DND-41 (cell line): Measurements from ENCODE around the gene MRS2.
"Not testable (repeated sequence)": the region's sequence is repeated elsewhere in the genome, so short reads cannot be mapped to it uniquely, and the experiment has no call there.

Source experiments
- ATAC-seq: fragments of 200-7000 bp; cut with Tn5 transposase; 3 replicates; pipeline ENCODE4 v1.9.1; 2021; ENCODE audit warnings: low read depth; ENCODE audit not compliant: insufficient read depth
- DNase-seq: peaks from one replicate; pipeline ENCODE4 v3.0.0-alpha.2; 2020
- H2AFZ ChIP-seq: 2 replicates; pipeline ENCODE4 v1.6.0; 2012; ENCODE audit warnings: low read depth, low read length
- H3K27ac ChIP-seq: 2 replicates; pipeline ENCODE4 v1.5.1; 2012; ENCODE audit warnings: low read length, inconsistent platforms
- H3K27me3 ChIP-seq: fragments of 200-600 bp; sonication (generic); 2 replicates; pipeline ENCODE4 v1.6.0; 2012; ENCODE audit warnings: low read length, mild to moderate bottlenecking, inconsistent platforms; ENCODE audit not compliant: insufficient read depth, poor library complexity
- H3K36me3 ChIP-seq: 2 replicates; pipeline ENCODE4 v1.5.1; 2012; ENCODE audit warnings: low read length, inconsistent platforms; ENCODE audit not compliant: insufficient read depth
- H3K4me1 ChIP-seq: 2 replicates; pipeline ENCODE4 v1.5.1; 2012; ENCODE audit warnings: mild to moderate bottlenecking, low read length; ENCODE audit not compliant: insufficient read depth
- H3K4me2 ChIP-seq: 2 replicates; pipeline ENCODE4 v1.6.0; 2012; ENCODE audit warnings: mild to moderate bottlenecking, moderate library complexity, low read length, inconsistent platforms; ENCODE audit not compliant: insufficient read depth
- H3K4me3 ChIP-seq, 2 experiments: fragments of 200-600 bp in 1 of 2; shearing (Covaris generic) in 1 of 2; 2 replicates each; pipeline ENCODE4 v1.5.1; 2012 to 2016; ENCODE audit warnings: inconsistent platforms in 2 of 2, low read length in 2 of 2, mild to moderate bottlenecking in 2 of 2, low read depth in 1 of 2, moderate library complexity in 1 of 2
- H3K79me2 ChIP-seq: 2 replicates; pipeline ENCODE4 v1.6.0; 2012; ENCODE audit warnings: low read length, inconsistent platforms; ENCODE audit not compliant: insufficient read depth
- H3K9ac ChIP-seq: 2 replicates; pipeline ENCODE4 v1.6.0; 2012; ENCODE audit warnings: low read depth, mild to moderate bottlenecking, inconsistent platforms, low read length, moderate library complexity
- H3K9me3 ChIP-seq: 2 replicates; pipeline ENCODE4 v1.5.1; 2012; ENCODE audit warnings: low read length, moderate library complexity, mild to moderate bottlenecking, inconsistent platforms; ENCODE audit not compliant: insufficient read depth, severe bottlenecking
- H4K20me1 ChIP-seq: 2 replicates; pipeline ENCODE4 v1.6.0; 2012; ENCODE audit warnings: low read length; ENCODE audit not compliant: insufficient read depth
- EZH2 ChIP-seq: IDR thresholded peaks from 3 replicates; pipeline ENCODE4 v1.6.1; 2012; ENCODE audit warnings: borderline replicate concordance, low read depth, mild to moderate bottlenecking, moderate library complexity, low read length, inconsistent platforms; ENCODE audit not compliant: severe bottlenecking
- TF ChIP-seq, protein P1 (sequence below): IDR thresholded peaks from 2 replicates; pipeline ENCODE4 v1.5.1; 2012; ENCODE audit warnings: borderline replicate concordance, low read length, moderate library complexity, mild to moderate bottlenecking; ENCODE audit not compliant: poor library complexity, severe bottlenecking; ENCODE audit errors: extremely low read depth

MRS2 gene

DNA sequence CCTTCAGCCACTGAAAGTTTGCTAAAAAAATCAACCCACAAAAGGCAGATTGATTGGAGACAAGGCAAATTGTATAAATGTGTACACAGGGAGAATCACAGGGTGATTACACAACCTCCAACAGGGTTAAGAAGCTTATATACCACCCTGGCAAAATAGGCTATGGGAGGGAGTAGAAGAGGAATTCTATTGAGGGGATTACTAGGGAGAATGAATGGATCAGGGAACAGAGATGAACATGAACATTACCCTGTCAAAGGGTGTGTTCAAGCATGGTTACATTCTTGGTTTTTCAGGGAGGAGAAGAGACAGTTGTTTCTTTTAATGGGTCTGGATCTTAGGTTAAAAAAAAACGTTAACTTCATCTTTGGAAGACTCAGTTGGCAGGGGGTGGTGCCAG, 5.1 kb upstream of the MRS2 start:
- Histone ChIP-seq H3K4me2 (no peak overlapping the region), H3K9me3 (peaks cover 8% of the 10 kb centered on the region), H3K27ac (no peak overlapping the region), H3K27me3 (peaks cover 4% of the 10 kb centered on the region), H4K20me1 (no peaks in the 10 kb centered on the region), H3K9ac (no peak overlapping the region), H3K36me3 (peaks cover under 1% of the 10 kb centered on the region; the same call in 1 of the 2 replicates), H3K79me2 (peaks cover 7% of the 10 kb centered on the region), H3K4me3 (no peak overlapping the region), H2AFZ (no peak overlapping the region), H3K4me1 (peaks cover 10% of the 10 kb centered on the region)
- ATAC-seq (no peak), DNase-seq (no peak)
- TF ChIP-seq EZH2, result no peak
- TF ChIP-seq, protein P1, sequence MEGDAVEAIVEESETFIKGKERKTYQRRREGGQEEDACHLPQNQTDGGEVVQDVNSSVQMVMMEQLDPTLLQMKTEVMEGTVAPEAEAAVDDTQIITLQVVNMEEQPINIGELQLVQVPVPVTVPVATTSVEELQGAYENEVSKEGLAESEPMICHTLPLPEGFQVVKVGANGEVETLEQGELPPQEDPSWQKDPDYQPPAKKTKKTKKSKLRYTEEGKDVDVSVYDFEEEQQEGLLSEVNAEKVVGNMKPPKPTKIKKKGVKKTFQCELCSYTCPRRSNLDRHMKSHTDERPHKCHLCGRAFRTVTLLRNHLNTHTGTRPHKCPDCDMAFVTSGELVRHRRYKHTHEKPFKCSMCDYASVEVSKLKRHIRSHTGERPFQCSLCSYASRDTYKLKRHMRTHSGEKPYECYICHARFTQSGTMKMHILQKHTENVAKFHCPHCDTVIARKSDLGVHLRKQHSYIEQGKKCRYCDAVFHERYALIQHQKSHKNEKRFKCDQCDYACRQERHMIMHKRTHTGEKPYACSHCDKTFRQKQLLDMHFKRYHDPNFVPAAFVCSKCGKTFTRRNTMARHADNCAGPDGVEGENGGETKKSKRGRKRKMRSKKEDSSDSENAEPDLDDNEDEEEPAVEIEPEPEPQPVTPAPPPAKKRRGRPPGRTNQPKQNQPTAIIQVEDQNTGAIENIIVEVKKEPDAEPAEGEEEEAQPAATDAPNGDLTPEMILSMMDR, result no peak

DNA sequence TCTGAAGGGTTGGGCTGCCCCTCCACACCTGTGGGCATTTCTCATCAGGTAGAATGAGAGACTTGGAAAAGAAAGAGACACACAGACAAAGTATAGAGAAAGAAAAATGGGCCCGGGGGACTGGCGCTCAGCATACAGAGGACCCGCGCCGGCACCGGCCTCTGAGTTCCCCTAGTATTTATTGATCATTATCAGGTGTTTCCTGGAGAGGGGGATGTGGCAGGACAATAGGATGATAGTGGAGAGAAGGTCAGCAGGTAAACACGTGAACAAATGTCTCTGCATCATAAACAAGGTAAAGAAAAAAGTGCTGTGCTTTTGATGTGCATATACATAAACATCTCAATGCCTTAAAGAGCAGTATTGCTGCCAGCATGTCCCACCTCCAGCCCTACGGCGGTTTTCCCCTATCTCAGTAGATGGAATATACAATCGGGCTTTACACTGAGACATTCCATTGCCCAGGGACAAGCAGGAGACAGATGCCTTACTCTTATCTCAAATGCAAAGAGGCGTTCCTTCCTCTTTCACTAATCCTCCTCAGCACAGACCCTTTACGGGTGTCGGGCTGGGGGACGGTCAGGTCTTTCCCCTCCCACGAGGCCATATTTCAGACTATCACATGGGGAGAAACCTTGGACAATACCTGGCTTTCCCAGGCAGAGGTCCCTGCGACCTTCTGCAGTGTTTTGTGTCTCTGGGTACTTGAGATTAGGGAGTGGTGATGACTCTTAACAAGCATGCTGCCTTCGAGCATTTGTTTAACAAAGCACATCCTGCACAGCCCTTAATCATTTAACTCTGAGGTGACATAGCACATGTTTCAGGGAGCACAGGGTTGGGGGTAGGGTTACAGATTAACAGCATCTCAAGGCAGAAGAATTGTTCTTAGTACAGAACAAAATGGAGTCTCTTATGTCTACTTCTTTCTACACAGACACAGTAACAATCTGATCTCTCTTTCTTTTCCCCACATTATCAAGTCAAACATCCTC, 2.4 kb upstream of the MRS2 start:
- H3K27me3 ChIP-seq, H4K20me1 ChIP-seq, H3K4me2 ChIP-seq, H3K9ac ChIP-seq, H3K9me3 ChIP-seq, H3K4me3 ChIP-seq, DNase-seq, H3K27ac ChIP-seq, H2AFZ ChIP-seq, ATAC-seq: not testable (repeated sequence)
- H3K36me3 ChIP-seq, result peaks cover 12% of the 10 kb centered on the region
- H3K79me2 ChIP-seq, result peaks cover 28% of the 10 kb centered on the region
- H3K4me1 ChIP-seq, result peaks cover 32% of the 10 kb centered on the region

DNA sequence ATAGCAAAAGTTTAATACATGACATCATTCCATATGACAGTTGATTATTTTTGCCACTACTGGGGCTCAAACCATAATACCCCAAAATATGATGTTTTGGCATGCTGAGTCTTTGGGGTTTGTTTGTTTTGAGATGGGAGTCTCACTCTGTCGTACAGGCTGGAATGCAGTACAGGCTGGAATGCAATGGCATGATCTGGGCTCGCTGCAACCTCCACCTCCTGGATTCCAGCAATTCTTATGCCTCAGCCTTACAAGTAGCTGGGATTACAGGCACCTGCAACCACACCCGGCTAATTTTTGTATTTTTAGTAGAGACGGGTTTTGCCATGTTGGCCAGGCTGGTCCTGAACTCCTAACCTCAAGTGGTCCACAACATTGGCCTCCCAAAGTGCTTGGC, 1.3 kb upstream of the MRS2 start:
- DNase-seq, result no peak
- Histone ChIP-seq H3K9ac (no peak overlapping the region), H3K4me2 (no peak overlapping the region), H3K36me3 (peaks cover 15% of the 10 kb centered on the region), H3K4me1 (peaks cover 33% of the 10 kb centered on the region), H3K9me3 (peaks cover 5% of the 10 kb centered on the region), H2AFZ (peak overlapping the region; percentile 96; the same call in 1 of the 2 replicates), H3K4me3 (no peak overlapping the region), H4K20me1 (no peaks in the 10 kb centered on the region), H3K27me3 (no peaks in the 10 kb centered on the region), H3K79me2 (peaks cover 28% of the 10 kb centered on the region), H3K27ac (no peak overlapping the region)
- ATAC-seq, result no peak
- TF ChIP-seq EZH2, result no peak
- TF ChIP-seq, protein P1, result no peak

DNA sequence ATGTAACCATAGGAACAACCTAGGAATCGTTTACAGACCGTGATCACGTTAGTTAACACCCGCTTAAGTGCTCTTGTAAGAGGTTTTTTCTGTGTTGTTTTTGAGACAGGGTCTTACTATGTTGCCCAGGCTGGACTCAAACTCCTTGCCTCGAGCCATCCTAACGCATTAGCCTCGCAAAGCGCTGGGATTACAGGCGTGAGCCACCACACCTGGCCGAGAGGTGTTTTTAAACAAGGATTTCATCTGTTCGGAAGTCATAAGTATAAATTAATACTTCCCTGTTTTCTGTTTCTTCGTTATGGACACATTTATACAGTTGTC, 727 bp downstream of the MRS2 start:
- TF ChIP-seq, protein P1, result no peak
- no peak for TF ChIP-seq EZH2
- H3K9ac ChIP-seq, result peak overlapping the region; percentile 67
- H3K9me3 ChIP-seq, result no peaks in the 10 kb centered on the region
- H3K36me3 ChIP-seq, result peaks cover 28% of the 10 kb centered on the region
- H3K4me2 ChIP-seq, result peak overlapping the region; percentile 94
- H3K4me3 ChIP-seq, result peak overlapping the region; percentile 58 to 92; a peak in 3 of 4 replicates
- peak overlapping the region; percentile 54 for H3K27ac ChIP-seq
- peaks cover 28% of the 10 kb centered on the region for H3K79me2 ChIP-seq
- ATAC-seq (no peak), DNase-seq (no peak)
- no peaks in the 10 kb centered on the region for H3K27me3 ChIP-seq
- no peaks in the 10 kb centered on the region for H4K20me1 ChIP-seq
- peak overlapping the region; percentile 96 for H2AFZ ChIP-seq
- H3K4me1 ChIP-seq, result peaks cover 33% of the 10 kb centered on the region
